Activated naive CD4-positive, alpha-beta T cell treated with anti-CD3 and anti-CD28 coated beads for 36 hours (primary cell): Measurements from ENCODE around the gene EFNB2. TPM values are rescaled to one million over a fixed set of nuclear protein-coding genes. Genes with fewer than 3 reads are reported as not detected.

ENCODE experiments used
- CTCF ChIA-PET: fragments of 350-600 bp; sonication (Branson Sonifier 250); formaldehyde crosslinking; loops from one replicate; lab custom pipeline; 2021; ENCODE audit warnings: antibody characterized with exemption; lab: Charles Lee
- DNase-seq: peaks from one replicate; pipeline ENCODE4 v3.0.0-alpha.2; 2020
- H3K27ac Mint-ChIP-seq: one replicate; pipeline ENCODE4 v1.8.0; 2021; ENCODE audit warnings: mild to moderate bottlenecking, mixed read lengths
- H3K27me3 Mint-ChIP-seq: one replicate; pipeline ENCODE4 v1.8.0; 2021; ENCODE audit warnings: low read depth, mixed read lengths
- H3K36me3 Mint-ChIP-seq: one replicate; pipeline ENCODE4 v1.8.0; 2021; ENCODE audit warnings: low read depth, mixed read lengths
- H3K4me1 Mint-ChIP-seq: one replicate; pipeline ENCODE4 v1.8.0; 2021; ENCODE audit warnings: low read depth, mixed read lengths
- H3K4me3 Mint-ChIP-seq: one replicate; pipeline ENCODE4 v1.8.0; 2021; ENCODE audit warnings: mild to moderate bottlenecking, moderate library complexity, mixed read lengths
- H3K9me3 Mint-ChIP-seq: one replicate; pipeline ENCODE4 v1.8.0; 2021; ENCODE audit warnings: mixed read lengths
- intact Hi-C: fragments of 100-400 bp; cut with micrococcal nuclease; formaldehyde crosslinking; loops from one replicate; pipeline ENCODE4 v1.15.1; 2023
- total RNA-seq, 2 experiments: library from RNA; stranded (reverse); gene quantifications; one replicate each; pipeline ENCODE4 v1.2.3, GENCODE V29; 2021

Gene EFNB2
- total RNA-seq, 2 experiments from 2014 or later = 0.07 to 0.12 TPM

DNA sequence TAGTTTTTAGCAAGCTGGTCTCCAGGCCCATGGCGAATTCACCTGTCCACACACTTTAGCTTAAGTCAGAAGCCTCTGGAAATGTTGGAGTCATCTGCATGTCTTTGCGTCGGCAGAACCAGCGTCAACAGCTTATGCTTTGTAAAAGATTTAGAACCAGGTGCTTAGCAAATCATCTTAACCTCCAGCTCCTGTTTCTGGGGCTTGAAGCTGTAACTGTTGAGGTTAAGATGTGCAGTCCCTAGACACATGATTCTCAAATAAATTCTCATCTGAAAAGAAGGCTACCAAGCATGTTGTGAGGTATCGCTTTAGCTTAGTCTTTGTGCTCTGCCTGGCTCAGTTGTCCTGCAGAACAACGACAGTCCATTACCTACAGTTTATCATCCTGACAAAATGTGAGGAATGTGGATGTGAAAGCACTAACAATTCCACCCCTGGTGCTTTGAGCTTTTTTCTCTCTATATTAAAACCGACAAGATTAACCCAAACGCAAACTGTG, 4.4 kb downstream of the EFNB2 start:
- intact Hi-C loops = loop anchor here (10.0 kb wide), 3 partner anchors 156 to 1116 kb away; no protein-coding TSS in a partner anchor
- no peaks in the 10 kb centered on the region for H3K36me3 Mint-ChIP-seq

DNA sequence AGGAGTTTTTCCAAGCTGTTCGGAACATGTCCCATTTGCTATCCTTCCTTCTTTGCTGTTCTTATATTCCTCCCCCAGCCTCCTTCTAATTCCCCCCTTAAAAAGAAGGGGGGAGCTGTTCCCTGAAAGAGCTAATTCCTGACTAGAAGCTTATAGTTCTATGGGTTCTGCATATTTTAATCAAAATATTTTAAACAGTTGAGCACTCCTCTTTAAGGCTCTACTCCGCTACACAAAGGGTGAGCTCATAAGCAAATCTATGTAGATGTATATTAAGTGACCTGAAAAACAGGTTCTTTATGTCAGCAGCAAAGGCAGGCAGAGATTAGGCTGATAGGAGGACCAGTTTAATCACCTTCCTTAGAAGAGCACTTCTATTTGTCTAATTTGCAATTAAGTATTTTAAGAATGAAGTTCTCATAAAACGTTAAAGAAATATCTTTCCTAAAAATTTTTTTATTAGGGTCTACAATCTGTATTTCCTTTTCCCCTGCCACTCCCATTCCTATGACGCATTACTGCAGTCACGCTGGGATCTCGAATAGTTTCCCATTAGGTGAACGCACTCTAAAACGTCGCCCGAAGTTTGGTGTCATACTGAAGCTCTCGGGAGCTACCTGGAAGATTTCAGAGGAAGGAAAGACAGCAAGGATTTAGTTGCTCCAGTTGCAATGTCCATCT, 5.2 kb downstream of the EFNB2 start:
- no peak for DNase-seq
- intact Hi-C loops = loop anchor here (10.0 kb wide), 3 partner anchors 156 to 1116 kb away; no protein-coding TSS in a partner anchor
- CTCF ChIA-PET = no interaction called here
- H3K9me3 Mint-ChIP-seq = no peaks in the 10 kb centered on the region
- H3K4me3 Mint-ChIP-seq = no peak overlapping the region
- H3K27me3 Mint-ChIP-seq = peaks cover 49% of the 10 kb centered on the region
- H3K4me1 Mint-ChIP-seq = peaks cover 13% of the 10 kb centered on the region
- H3K27ac Mint-ChIP-seq = no peak overlapping the region
- H3K36me3 Mint-ChIP-seq = no peaks in the 10 kb centered on the region

More for the DNA sequence above, 4.4 kb downstream of the EFNB2 start:
- Mint-ChIP-seq H3K4me1 (peaks cover 13% of the 10 kb centered on the region), H3K27ac (no peak overlapping the region), H3K9me3 (no peaks in the 10 kb centered on the region), H3K4me3 (no peak overlapping the region), H3K27me3 (peaks cover 49% of the 10 kb centered on the region)
- no peak for DNase-seq
- CTCF ChIA-PET = no interaction called here

DNA sequence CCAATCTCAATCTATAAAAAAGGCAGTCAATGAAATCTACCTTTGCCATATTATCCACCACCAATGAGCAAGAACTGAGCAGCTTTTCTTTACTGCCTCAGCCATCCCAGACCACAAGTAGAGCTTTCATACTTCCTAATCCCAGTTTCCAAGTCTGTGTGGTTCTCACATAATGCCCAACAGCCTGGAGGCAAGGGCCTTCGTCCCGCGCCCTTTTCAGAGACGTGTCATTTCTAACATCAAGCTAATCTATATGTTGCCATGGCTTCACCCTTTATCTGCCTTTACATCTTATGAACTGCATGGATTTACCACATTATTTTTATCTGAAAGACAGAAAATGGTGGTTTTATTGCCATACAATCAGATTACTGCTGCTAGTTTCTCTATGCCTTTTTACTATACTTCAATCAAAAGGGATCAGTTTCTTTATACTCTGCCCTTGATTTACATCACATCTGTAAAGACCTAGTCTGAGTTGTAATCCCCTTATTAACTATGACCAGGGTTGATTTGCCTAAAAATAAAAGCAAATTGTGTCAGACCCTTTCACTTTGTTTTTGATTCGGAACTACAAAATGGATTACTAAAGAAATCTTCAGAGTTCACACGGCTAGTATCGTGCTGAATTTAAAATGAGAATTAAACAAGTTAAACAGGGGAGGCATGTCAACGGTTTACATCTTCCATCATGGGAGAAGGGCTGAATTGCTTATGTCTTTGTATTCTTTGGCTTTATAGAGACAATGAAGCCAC, 5.9 kb downstream of the EFNB2 start:
- Mint-ChIP-seq H3K27ac (no peak overlapping the region), H3K27me3 (peaks cover 47% of the 10 kb centered on the region), H3K4me1 (peaks cover 13% of the 10 kb centered on the region), H3K36me3 (no peaks in the 10 kb centered on the region), H3K4me3 (no peak overlapping the region), H3K9me3 (no peaks in the 10 kb centered on the region)
- CTCF ChIA-PET = interaction anchor here (0.6 kb wide), 1 partner anchor 467 kb away, joined by 3 read pairs; no protein-coding TSS in a partner anchor
- intact Hi-C loops = loop anchor here (10.0 kb wide), 3 partner anchors 155 to 1115 kb away; no protein-coding TSS in a partner anchor
- DNase-seq = no peak

DNA sequence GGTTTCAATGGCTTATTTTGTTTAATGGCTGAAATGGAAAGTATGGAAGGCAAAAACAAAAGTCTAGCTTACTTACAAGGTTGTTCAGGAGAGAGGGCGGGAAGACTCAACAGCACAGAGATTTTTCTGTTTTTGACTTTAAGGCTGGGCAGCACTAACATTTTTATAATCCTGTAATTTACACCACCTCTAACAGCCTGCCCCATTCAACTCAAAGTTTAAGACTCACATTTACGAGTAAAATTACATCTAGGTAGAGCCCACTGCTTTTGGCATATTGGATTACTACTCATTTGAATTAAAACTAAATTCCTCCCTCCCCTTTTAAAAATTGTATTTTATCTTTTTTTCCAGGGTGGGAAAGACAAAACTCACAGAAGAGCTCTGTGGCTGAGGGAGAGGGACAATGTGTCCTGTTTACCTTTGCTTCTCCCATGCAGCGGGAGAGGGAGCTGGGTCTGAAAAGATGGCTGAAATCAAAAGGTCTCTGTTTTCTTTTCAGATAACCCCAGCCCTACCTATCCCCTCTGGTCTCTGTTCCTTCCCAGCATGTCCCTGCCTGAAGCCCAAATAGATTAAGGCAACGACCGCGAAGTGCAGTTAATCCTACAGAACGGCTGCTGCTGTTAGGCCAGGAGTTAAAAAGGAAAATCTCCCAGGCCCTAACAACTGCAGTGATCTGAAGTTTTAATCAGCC, 6.6 kb downstream of the EFNB2 start:
- CTCF ChIA-PET = interaction anchor here (0.6 kb wide), 1 partner anchor 466 kb away, joined by 3 read pairs; no protein-coding TSS in a partner anchor
- H3K27me3 Mint-ChIP-seq = peaks cover 45% of the 10 kb centered on the region
- intact Hi-C loops = no loop called here

DNA sequence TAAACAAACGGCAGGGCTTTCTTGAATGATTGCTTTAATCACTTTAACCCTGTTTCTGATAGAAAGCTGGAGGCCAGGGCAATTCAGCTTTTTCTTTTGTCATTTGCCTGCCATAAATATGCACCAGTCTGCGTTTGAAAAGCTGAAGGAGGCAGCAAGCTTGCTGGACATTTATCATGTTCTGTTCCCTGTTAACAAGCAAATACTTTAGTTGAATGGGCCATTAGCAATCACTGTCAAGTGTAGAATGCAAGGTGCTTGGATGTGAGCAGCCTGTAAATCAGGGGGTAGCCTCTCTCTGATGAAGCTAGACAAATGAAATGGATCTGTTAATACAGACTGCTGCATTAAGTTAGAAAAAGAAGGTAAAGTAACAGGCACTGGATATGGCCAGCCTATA, 7.6 kb downstream of the EFNB2 start:
- Mint-ChIP-seq H3K27me3 (peaks cover 39% of the 10 kb centered on the region), H3K4me3 (no peak overlapping the region), H3K4me1 (peaks cover 4% of the 10 kb centered on the region), H3K9me3 (no peaks in the 10 kb centered on the region), H3K27ac (no peak overlapping the region), H3K36me3 (no peaks in the 10 kb centered on the region)
- CTCF ChIA-PET = no interaction called here
- intact Hi-C loops = no loop called here
- no peak for DNase-seq

More for the DNA sequence above, 6.6 kb downstream of the EFNB2 start:
- H3K9me3 Mint-ChIP-seq = no peaks in the 10 kb centered on the region
- H3K27ac Mint-ChIP-seq = no peak overlapping the region
- H3K4me3 Mint-ChIP-seq = no peak overlapping the region
- no peaks in the 10 kb centered on the region for H3K36me3 Mint-ChIP-seq
- peaks cover 12% of the 10 kb centered on the region for H3K4me1 Mint-ChIP-seq
- no peak for DNase-seq

DNA sequence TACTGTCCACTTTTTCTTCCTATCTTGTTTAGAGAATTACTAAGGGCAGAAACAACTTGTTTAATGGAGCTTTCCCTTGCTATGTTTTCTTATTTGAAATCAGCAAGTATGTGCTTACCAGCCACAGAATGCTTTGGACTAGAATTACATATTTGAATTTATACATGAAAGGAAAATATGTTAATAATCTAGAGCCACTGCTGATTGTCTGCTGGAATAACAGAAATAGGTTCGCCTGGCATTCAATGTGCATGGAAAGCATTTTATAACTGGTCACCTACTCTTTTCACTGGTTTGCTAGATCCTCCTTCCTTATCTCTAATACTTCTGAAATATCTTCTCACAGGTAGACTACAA, 8.0 kb downstream of the EFNB2 start:
- no peak overlapping the region for H3K4me3 Mint-ChIP-seq
- no peak for DNase-seq
- intact Hi-C loops = no loop called here
- H3K4me1 Mint-ChIP-seq = no peaks in the 10 kb centered on the region
- H3K27me3 Mint-ChIP-seq = peaks cover 35% of the 10 kb centered on the region
- H3K9me3 Mint-ChIP-seq = no peaks in the 10 kb centered on the region
- CTCF ChIA-PET = no interaction called here
- H3K27ac Mint-ChIP-seq = no peak overlapping the region
- no peaks in the 10 kb centered on the region for H3K36me3 Mint-ChIP-seq

DNA sequence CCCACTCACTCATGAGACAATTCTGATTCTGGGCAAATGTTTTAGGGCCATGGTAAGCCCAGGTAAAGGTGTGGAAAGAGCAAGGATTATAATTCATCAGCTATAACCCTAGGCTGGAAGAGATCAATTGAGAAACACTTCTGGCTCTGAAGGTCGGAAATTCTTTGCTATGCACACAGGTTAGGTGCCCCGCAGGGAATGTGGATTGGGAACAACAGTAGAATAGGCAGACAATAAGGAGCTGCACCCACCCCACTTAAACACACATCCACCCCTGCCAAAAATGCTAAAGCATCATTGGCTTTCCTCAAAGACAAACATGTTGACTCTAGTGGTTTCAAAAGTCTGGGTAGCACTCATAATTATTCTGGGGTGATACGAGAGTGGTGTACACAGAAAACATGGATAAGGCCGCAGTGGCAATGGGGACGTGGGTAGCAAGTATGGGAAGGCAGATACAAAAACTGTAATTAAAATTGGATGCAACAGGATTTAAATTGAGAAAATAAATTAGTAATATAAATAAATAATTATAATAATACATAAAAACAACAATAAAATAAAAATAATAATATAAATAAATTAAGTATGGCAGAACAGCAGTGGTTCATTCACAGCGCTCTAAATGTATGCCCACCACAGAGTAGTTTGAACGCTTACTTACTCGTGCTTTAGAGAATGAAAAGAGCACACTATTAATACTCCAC, 8.6 kb downstream of the EFNB2 start:
- H3K4me3 Mint-ChIP-seq = no peak overlapping the region
- H3K9me3 Mint-ChIP-seq = no peaks in the 10 kb centered on the region
- H3K36me3 Mint-ChIP-seq = no peaks in the 10 kb centered on the region
- H3K27me3 Mint-ChIP-seq = peaks cover 36% of the 10 kb centered on the region
- DNase-seq = no peak
- intact Hi-C loops = no loop called here
- no peak overlapping the region for H3K27ac Mint-ChIP-seq
- CTCF ChIA-PET = no interaction called here
- no peaks in the 10 kb centered on the region for H3K4me1 Mint-ChIP-seq

DNA sequence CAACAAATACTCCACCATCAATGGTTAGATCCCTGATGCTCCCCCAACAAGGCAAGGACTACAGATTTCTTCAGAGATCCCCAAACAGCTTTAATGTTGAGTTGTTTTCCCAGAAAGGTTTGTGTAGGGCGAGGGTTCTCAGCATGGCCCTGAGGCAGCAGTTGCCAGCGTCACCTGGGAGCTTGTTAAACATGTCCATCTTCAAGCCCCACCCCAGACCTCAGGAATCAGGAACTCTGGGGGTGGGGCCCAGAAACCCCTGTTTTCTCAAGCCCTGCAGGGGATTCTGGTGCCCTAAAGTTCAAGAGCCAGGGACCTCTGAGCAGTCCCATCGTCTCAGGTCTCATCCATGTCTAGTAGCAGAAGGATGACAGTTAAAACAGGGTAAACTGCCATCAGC, 9.6 kb downstream of the EFNB2 start:
- no peak for DNase-seq
- intact Hi-C loops = no loop called here
- CTCF ChIA-PET = no interaction called here
- no peaks in the 10 kb centered on the region for H3K36me3 Mint-ChIP-seq
- H3K27me3 Mint-ChIP-seq = peaks cover 32% of the 10 kb centered on the region
- no peaks in the 10 kb centered on the region for H3K9me3 Mint-ChIP-seq
- no peak overlapping the region for H3K27ac Mint-ChIP-seq
- H3K4me1 Mint-ChIP-seq = no peaks in the 10 kb centered on the region
- no peak overlapping the region for H3K4me3 Mint-ChIP-seq

DNA sequence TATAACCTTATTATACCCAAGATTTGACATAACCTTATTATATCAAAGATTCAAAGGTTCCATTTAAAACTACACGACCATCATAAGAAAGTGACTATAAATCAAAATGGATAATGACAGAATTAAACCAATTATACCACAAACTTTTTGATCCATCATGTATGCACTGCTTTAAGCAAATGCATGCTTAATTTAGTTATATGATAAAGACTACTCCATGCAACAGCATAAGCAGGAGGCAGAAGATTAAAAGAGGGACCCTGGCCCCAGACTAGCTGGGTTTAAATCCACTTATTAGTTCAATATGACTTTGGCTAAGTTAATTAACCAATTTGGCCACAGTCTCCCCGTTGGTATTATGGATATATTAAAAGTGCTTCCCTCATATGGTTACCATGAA, 11.4 kb downstream of the EFNB2 start:
- intact Hi-C loops = no loop called here
- no peak overlapping the region for H3K4me3 Mint-ChIP-seq
- H3K4me1 Mint-ChIP-seq = no peaks in the 10 kb centered on the region
- H3K27me3 Mint-ChIP-seq = peaks cover 27% of the 10 kb centered on the region
- no peaks in the 10 kb centered on the region for H3K9me3 Mint-ChIP-seq
- no peak overlapping the region for H3K27ac Mint-ChIP-seq
- no peak for DNase-seq
- no peaks in the 10 kb centered on the region for H3K36me3 Mint-ChIP-seq
- CTCF ChIA-PET = interaction anchor here (0.5 kb wide), 1 partner anchor 15 kb away, joined by 3 read pairs; no protein-coding TSS in a partner anchor

DNA sequence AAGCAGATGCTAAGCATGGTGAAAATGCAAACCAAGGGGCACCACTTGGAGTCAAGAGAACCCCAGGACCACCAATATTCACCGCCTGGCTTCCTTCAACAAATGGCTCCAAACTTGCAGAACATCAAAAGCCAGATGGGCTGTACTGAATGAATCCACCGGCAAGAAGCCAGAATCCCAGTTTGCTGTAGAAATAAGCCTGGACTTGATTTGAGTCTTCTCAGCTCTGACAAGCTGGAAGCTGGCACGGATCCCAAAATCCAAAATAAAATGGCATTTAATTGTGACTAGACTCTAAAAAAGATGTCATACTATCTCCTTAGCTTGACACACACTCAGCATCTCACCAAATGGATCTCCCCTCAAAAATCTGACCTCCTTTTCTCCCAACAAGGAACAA, 11.9 kb downstream of the EFNB2 start:
- no peaks in the 10 kb centered on the region for H3K9me3 Mint-ChIP-seq
- no peak overlapping the region for H3K27ac Mint-ChIP-seq
- H3K4me1 Mint-ChIP-seq = no peaks in the 10 kb centered on the region
- H3K36me3 Mint-ChIP-seq = no peaks in the 10 kb centered on the region
- intact Hi-C loops = no loop called here
- peaks cover 29% of the 10 kb centered on the region for H3K27me3 Mint-ChIP-seq
- H3K4me3 Mint-ChIP-seq = no peak overlapping the region
- CTCF ChIA-PET = interaction anchor here (0.5 kb wide), 1 partner anchor 15 kb away, joined by 3 read pairs; no protein-coding TSS in a partner anchor
- DNase-seq = no peak

DNA sequence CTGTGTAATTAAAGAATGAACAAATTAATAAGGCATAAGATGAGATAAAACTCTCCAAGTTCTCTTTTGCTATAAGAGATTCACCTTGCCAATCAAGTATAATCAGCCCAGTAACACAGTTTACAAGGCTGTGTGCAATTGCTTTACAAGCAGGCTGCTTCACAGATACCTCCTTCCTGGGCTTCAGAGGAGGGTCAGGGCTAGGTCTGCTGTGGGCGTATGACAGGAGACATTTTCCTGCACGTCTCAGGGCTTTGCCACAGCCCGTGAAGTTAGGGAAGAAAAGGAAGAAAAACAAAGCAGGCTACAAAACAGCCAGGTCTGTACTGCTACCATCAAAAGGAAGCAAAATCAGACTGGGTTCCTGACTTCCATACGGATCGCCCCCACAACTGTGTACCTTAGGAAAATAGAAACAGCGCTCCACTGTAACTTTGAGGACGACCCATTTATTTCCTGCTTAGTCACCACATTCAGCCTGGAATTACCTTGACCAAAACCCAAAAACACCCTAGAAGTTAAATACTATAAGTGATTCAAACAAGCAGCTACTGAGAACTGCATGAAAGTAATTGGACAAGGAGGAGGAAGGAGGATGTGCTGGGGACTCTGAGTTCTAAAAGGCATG, 12.4 kb downstream of the EFNB2 start:
- Mint-ChIP-seq H3K27ac (no peak overlapping the region), H3K4me1 (no peaks in the 10 kb centered on the region), H3K27me3 (peaks cover 26% of the 10 kb centered on the region), H3K4me3 (no peak overlapping the region), H3K9me3 (no peaks in the 10 kb centered on the region), H3K36me3 (no peaks in the 10 kb centered on the region)
- CTCF ChIA-PET = no interaction called here
- intact Hi-C loops = no loop called here
- DNase-seq = no peak
